ENCODE results near the gene CCNYL1. TPM values are rescaled to one million over a fixed set of nuclear protein-coding genes. Genes with fewer than 3 reads are reported as not detected.

CCNYL1 gene
- polyA plus RNA-seq, 1 donor = 24.3 TPM

GRCh38 chr2:207766041-207766551, 54.7 kb downstream of the CCNYL1 start:
- DNase-seq = no peak

GRCh38 chr2:207766697-207767460, 55.4 kb downstream of the CCNYL1 start:
- DNase-seq = no peak

GRCh38 chr2:207767461-207768167, 56.2 kb downstream of the CCNYL1 start:
- no peak for DNase-seq

GRCh38 chr2:207768168-207768865, 56.9 kb downstream of the CCNYL1 start:
- no peak for DNase-seq

GRCh38 chr2:207768866-207769596, 57.6 kb downstream of the CCNYL1 start:
- DNase-seq = no peak

- DNase-seq = no peak
Observed at GRCh38 chr2:207770602-207771404, 59.4 kb downstream of the CCNYL1 start.

- DNase-seq = no peak
Observed at GRCh38 chr2:207771421-207771820, 60.0 kb downstream of the CCNYL1 start.

GRCh38 chr2:207772081-207772843, 60.8 kb downstream of the CCNYL1 start:
- no peak for DNase-seq

- DNase-seq = no peak
Observed at GRCh38 chr2:207772844-207773205, 61.4 kb downstream of the CCNYL1 start.

- no peak for DNase-seq
Observed at GRCh38 chr2:207775473-207775872, 64.0 kb downstream of the CCNYL1 start.

- no peak for DNase-seq
Observed at GRCh38 chr2:207777124-207777523, 65.7 kb downstream of the CCNYL1 start.

- DNase-seq = no peak
Observed at GRCh38 chr2:207778298-207778882, 67.0 kb downstream of the CCNYL1 start.

GRCh38 chr2:207779523-207779922, 68.1 kb downstream of the CCNYL1 start:
- DNase-seq = no peak

- no peak for DNase-seq
Observed at GRCh38 chr2:207782238-207783030, 71.0 kb downstream of the CCNYL1 start.

- DNase-seq = no peak
Observed at GRCh38 chr2:207783514-207783913, 72.1 kb downstream of the CCNYL1 start.

- DNase-seq = no peak
Observed at GRCh38 chr2:207784898-207785297, 73.5 kb downstream of the CCNYL1 start.

GRCh38 chr2:207787017-207787416, 75.6 kb downstream of the CCNYL1 start:
- no peak for DNase-seq

- no peak for DNase-seq
Observed at GRCh38 chr2:207787800-207788199, 76.4 kb downstream of the CCNYL1 start.

GRCh38 chr2:207790898-207791297, 79.5 kb downstream of the CCNYL1 start:
- DNase-seq = no peak
